Iris pigment epithelial cell (primary cell): ENCODE results near the gene NTN1.

Experiments used
- DNase-seq: peaks from one replicate; pipeline ENCODE4 v3.0.0-alpha.2; 2011; ENCODE audit warnings: low read depth

NTN1 gene

DNA sequence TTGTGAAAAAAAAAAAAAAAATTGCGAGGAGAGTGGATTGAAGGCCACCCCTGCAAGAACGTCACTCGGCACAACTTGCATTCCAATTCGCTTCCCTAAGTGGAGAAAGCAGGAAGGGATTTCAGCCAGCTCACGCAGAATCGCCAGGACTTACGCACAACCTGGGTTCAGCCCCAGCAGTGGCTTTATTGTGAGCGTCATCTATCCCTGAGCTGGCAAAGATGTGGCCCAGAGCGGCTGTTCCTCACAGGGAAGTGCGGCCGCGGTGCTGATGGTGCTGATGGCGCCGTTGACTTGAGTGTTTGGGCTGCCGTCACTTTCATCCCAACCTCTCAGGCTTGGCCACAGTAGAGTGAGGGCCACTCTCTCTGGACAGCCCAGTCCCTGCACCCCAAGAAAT lies 197.6 kb downstream of the NTN1 start:
- DNase-seq = no peak

DNA sequence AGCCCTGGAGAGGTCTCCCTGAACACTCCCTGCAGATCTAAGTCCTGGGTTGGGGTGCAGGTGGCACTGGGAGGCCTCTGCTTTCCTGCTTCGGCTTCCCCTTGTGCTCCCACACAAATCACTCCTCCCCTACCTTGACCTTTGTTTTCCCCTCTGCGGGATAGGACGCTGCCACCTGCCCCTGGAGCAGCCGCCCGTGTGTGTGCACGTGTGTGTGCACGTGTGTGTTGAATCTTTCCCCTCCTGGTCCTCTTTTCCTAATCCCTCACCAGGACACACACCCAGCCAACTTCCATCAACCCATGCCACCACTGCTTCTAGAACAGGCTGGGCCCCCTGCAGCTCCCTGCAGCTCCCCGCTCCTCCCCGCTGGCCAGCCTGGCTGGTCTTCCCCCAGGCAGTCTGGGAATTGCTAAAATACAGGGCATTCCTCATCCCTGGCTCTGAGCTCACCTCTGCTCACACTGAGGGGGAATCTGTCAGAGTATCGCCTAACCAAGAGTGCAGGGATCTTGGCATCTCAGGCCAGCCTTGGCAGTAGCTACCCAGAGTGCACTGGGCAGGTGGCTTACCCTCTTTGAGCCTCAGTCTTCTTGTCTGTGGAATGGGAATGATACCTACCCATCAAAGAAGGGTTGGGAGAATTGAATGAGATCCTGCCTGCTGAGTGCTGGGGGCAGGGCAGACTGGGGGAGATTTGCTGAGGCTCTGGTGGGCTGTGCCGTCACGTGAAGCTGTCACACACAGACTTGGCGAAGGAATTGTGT lies 198.5 kb downstream of the NTN1 start:
- DNase-seq = no peak

DNA sequence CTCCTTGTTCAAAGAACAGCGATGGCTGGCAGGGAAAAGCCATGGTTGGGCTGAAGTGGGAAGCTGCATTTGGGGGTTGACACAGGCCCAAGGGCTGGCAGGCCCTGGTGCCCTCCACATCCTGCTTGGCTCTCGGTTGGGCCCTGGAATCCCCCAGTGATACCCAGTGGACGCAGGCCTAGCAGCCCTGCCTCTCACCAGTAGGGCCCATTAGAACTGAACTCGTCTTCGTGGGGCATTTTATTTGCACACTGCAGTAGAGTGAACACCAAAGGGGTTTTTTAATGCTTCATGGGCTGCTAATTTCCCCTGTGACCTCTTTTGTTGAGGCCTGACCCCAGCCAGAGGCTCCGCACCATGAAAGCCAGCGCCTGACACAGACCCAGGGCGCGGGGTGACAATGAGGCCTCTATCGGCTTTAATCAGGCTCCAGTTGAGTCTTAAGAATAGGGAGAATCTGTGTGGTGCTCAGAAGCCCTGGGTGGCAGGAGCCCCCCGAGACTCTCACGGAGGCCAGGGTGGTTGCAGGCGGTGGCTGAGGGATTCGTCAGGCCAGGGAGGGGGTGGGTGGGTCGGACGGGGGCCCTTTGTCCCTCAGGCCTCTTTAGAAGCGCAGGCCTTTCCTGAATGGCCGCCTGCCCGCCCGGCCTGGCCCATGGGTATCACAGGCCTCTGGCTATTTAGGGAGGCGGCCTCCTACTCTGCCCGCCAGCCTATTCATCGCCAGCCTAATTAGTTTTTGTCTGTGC lies 199.3 kb downstream of the NTN1 start:
- DNase-seq = no peak

DNA sequence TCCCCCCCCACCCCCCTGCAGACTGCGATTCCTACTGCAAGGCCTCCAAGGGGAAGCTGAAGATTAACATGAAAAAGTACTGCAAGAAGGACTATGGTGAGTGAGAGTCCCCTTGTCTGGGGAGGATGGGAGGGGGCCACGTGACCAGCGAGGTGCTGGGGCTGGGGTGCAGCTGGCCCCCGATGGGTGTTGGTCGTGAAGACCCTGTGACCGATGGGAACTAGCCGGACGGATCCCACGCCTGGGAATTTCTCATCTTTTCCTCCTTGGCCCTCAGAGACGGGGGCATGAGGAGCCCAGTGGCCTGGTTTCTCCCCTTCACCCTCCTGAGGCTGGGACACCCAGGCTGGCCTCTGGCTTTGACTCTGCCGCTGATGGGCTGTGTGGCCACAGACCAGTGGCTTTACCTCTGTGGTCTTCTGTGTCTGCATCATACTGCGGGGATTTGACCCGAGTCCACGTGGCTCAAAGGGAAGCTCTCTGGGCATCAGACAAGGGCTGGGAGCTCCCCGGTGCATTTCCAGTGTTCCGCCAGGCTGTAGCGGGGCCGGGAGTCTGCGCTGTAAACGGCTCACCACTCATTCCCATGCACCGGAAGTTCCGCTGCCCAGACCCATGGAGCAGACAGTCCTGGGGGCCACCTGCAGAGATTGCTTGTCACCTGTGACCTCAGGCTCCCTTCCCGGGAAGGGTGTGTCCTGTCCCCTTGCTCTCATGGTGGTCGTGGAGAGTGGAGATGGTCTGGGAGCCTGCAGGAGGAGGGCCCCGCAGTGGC lies 200.0 kb downstream of the NTN1 start:
- no peak for DNase-seq

DNA sequence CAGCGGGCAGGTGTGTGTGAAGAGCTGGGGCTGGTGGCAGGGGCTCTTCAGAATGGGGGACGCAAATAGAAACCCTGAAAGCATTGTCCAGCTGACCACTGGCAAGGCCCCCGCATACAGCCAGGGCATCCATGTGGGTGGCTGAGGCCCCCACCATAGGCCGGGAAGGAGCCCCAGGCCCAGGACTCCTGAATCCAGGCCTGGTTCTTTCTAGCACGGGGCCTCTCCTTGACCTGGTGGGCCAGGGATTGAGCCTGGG lies 200.5 kb downstream of the NTN1 start:
- DNase-seq = no peak

DNA sequence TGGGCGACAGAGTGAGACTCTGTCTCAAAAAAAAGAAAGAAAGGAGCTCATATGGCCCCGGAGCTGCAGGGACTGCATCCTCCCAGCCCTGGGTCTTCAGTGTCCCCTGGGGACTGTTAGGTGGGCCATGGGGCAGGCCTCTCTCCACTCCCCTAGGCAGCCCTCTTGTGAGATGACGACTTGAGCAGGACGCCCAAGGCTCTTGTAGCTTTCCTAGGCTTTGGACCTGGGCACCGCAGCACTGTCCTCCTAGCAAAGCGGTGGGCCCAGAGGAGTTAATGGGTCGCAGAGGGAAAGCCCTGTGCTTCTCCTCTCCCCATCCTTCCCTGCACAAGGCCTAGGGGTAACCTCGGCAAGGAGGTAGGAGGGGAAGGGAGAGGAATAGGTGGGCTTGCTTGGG lies 202.2 kb downstream of the NTN1 start:
- no peak for DNase-seq

DNA sequence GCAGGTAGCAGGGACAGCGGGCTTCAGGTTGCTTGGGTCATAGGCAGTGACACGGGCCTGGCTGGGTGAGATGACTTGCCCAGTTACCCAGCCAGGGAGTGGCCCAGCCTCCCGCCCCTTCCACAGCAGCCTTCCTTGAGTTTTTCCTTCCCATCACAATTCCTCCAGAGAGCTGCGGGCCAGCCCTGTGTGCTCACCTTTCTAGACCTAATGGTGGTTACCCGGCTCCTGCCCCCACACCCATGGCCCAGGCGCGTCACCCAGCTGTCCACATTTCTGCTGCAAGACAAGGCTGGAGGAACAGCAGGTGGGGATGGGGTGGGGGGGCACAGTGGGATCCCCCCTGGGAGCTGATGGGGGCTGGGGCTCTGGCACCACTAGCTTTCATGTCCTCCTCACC lies 203.2 kb downstream of the NTN1 start:
- no peak for DNase-seq

DNA sequence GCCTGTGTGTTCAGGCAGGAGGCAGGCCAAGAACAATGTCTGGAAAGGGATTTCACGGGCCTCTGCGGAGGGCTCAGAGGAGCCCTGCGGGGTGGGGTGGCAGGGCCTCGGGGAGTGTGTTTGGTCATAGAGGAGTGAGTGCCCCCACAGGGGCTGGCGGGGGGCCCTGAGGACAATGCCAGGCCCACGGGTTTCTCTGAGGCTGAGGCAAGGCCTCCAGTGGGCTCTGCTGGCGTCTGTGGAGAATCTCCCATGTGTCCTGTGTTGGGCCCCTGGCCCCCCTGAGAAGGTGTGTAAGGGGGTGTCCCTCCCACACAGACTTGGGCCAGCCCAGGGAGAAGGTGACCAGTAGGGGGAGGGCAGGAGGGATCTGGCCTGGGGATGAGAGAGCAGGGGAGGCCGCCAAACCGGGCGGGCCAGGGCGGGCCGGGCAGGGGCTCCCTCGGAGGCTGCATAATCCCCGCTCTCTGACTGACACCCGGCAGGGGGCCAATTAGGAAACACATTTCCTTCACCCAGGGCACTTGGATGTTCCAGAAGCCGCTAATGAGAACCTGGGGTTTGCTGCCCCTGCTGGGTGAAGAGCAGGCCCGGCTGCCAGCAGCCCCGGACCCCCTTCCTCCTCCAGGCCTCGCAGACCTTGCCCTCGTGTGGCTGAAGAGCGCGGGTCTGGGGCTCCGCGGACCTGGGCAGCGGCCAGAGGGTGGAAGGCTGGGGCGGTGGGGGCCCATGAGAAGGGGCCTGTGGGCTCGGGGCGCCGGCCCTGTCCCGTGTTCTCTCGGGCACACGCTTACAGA lies 204.2 kb downstream of the NTN1 start:
- DNase-seq = no peak

DNA sequence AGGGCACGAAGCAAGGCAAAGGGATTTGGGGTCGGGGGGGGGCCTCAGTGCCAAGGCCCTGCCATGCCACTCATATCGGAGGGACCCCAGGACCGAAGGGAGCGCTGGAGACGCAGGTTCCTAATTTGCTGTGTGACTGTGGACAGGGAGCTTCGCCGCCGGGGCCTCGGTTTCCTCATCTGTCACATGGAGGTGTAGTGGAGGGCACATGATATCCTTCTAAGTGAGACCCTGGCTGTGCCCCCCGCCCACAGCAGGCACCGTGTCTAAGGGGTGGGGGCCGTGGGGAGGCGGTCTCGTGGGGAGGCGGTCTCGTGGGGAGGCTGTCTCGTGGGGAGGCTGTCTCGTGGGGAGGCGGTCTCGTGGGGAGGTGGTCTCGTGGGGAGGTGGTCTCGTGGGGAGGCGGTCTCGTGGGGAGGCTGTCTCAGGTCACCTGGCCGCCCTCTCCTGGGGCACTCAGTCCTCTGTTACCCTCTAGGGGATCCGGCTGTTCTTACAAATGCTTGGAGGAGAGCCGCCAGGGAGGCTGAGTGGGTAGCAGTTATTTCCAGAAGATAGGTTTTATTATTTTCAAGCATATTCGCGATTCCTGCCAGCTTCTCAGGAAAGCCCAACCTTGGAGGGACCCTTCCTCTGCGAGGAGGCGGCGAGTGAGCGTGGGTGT lies 205.0 kb downstream of the NTN1 start:
- DNase-seq = no peak

DNA sequence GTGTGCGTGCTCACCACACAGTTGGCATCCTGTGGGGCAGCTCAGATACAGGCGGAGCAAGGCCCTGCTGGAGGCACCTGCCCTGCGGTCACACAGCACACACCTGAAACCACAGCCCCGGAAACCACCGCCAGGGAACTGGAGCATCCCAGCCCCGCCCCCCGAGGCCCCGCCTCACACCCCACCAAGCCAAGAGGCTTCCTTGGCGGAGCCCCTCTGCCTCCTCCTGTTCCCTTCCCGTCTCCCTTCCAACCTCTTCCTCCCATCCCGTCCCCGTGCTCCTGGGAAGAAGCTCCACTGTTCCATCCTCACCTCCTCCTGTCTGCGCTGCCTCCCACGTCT lies 205.5 kb downstream of the NTN1 start:
- no peak for DNase-seq

DNA sequence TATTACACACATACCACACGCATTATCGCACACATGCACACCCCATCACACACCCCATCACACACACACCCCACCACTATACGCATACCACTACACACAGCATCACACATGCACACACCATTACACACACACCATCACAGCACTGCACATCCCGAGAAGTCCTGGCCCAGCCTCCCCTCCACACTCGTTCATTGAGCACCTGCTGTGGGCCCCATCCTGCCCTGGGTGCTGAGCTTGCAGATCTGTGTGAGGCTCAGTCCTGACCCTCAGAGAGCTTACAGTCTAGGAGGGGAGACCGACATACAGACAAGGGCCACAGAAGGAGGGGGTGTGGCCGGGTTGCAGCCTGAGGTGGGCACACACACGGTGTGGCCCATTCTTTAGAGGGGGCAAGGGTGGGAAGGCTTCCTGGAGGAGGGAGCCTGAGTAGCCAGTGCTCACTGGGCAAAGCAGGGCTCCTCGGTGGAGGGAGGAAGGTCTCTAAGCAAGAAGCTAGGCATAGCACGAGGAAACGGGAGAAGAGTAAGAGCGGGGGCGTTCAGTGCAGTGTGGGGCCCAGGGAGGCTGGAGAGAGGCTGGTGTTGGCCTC lies 206.6 kb downstream of the NTN1 start:
- DNase-seq = no peak

DNA sequence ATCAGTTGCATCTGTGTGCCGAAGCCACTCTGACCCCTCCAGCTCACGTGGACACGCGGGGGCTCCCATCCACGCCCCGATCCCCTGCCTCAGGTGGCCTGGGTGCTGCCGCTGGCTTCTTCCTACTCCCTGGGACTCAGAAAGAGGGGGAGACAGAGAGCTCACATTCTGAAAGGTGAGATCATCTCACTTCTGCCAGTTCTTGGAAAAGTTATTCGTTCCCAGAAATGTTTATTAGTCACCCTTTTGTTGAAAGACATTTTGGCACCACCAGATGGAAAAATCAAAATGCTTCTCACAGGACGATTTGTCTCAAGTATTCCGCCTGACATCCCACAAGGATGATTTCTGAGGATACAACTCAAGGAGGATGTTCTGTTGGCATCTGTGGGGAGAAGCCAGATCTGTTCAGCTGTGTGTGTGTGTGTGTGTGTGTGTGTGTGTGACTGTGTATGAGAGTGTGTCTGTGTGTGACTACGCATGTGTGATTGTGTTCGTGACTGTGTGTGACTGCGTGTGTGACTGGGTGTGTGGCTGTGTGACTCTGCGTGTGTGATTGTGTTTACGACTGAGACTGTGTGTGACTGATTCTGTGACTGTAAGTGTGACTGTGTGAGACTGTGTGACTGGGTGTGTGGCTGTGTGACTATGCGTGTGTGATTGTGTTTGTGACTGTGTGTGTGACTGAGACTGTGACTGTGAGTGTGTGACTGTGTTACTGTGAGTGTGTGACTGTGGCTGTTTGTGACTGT lies 207.3 kb downstream of the NTN1 start:
- DNase-seq = peak; percentile 64

DNA sequence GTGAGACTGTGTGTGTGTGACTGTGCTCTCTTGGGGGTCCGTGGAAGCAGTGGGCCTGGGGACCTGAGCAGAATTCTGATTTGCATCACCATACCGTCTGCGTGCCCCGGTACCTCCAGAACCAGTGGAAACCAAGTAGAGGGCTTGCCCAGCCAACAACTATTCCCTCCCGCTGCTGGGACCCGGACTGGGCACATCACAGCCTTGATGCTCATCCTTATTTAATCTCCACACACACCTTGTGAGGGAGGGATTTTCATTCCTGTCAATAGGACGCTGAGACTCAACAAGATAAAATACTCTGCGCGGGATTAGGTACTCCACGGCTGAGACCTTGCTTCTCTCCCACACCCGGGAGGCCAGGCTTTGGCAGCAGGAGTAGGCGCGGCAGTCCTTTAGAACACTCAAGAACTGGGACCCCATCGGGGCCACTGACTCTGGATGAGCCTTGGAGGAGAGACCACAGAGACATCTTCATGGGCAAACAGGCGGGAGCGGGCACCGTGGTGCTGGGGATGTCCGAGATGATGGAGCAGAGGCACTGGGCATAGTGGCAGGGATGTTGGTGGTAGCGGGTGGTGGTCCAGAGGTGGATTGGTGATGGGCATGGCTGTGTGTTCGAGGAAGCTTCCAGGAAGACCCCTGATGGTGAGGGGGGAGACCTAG lies 208.0 kb downstream of the NTN1 start:
- no peak for DNase-seq

DNA sequence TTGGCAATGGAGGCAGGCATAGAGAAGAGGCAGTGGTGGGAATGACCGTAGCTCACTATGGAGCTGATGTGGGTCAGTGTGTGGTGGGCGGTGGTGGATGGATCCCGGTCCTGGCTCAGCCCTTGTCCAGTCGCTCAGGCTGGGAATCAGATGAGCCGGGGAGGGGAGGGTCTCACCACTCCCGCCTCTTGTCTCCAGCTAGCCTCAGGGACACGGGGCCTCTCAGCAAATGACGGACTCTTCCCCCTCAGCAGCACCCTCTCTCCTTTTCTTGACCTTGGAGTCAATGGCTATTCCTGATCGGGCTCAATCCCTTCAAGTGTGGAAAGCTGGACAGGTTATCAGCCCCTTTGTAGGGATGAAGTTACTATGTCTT lies 208.5 kb downstream of the NTN1 start:
- DNase-seq = no peak

DNA sequence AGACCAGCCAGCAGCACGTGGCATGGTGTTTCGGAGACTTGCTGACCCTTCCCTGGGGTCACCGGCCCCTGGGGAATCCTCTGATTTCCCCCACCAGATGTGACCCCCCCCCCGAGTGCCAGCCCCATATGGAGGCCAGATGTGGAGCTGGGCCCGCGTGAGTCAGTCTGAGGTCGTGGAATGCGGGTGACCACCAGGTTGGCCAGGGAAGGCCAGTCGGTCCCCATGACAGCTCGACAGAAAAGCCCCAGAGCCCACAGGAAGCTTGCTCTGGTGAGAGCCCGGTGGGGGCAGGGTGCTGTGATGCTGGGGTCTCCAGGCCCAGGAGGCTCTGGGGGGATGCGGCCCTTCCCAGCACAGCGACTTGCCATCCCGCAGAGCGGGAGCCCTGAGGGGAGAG lies 209.0 kb downstream of the NTN1 start:
- DNase-seq = no peak

DNA sequence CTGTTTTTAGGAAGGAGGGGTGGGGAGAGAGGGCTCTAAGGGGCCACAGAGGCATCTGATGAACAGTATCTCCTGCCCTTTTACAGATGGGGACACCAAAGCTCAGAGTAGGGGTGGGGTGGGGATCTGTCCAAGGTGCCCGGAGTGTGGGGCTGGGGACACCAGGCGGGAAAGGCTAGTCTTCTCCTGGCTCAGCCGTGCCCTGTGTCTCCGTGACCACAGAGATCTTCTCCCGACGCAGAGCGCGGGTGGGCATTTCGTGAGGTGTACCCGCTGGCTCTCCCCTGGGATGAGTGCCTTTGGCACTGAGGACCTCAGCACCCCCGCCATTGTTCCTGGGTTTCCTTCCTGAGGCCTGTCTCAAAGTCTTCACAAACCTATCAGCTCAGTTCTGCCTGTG lies 209.6 kb downstream of the NTN1 start:
- no peak for DNase-seq

DNA sequence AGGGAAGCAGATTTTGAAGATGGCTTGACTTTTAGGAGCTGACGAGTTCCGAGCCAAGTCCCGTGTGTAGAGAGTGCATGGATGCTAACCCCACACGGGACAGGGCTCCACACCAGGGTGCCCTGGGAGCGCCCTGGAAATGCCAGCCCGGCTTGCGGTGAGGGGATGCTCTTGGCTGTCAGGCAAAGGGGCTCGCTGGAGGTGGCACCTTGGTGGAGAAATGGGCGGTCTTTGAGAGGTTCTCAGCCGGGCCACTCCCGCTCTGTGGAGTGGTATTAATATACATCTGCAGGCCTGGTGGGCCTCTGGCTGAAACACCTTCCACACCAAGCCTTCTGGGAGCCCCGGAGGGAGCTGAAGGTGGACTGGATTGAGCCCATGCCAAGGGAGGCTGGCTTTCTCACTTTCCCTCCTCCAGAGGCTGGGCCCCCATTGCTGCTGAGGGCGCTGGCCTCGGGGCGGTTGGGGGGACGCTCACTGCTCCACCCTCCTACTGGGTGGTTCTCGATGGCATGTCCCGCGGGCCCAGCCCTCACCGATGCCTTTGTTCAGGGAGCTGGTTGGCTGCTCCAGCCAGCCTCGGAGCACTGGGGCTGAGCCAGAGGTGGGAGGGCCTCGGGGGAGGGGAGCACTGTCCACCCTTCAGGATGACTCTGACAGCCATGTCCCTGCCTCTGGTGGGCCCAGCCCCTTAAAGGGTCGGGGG lies 210.3 kb downstream of the NTN1 start:
- DNase-seq = no peak

DNA sequence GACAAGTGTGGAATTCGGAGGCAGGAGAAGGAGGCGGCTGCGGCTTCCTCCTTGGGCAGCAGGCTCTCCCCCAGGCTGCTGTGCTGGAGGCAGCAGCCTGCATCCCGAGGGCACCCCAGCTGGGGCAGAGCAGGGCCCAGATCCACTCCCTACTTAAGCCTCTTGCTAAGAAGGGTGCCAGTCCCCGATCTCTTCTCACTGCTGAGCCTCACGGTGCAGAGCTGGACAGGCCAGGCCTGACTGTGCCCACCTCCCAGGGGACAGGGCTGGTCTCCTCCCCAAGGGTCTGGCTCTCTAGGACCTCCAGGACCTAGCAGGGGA lies 210.8 kb downstream of the NTN1 start:
- no peak for DNase-seq

DNA sequence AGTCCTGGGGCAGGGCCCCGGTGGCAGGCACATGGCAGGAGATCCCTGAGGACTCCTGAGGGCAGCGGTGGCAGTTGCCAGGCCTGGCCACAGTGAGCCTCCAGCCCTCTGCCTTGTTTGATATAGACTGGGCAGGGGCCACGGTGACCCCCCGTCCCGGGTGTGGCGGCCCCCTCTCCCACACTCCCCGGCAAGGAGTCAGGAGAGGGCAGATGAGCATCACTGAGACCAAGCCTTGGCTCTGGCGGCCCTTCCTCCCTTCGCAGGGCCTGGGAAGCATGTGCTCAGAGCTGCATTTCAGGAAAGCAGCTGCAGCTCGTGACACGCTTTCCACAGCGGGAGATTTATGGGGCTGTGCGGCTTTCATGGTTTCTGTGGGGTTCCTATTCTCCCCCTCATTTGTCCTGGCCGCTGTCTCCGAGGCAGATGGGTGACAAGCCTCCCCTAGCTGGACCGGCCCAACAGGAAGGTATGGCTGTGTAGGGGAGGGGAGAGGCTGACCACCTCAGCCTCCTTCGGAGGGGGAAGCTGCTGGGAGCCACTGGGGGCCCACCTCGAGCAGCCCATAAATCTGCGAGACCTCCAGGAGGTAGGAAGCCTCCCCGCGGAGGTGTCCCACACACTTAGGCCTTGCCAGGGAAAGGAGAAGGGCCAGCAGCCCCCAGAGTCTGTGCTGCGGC lies 211.4 kb downstream of the NTN1 start:
- DNase-seq = no peak

DNA sequence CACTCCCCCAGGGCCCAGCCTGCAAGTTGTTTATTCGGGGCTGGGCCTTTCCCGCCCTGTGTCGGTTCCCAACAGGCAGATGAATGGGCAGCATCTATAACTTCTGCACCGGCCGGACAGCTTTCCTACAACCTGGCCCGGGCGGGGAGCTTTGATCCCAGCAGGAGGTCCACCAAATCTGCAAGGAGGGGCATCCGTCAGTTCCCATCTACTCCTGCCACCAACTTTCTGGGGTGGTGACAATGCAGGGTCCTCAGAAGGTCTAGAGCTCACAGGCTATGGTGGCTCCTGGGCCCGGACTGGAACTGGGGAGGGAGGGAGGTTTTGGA lies 211.9 kb downstream of the NTN1 start:
- no peak for DNase-seq
